Body of pancreas (tissue), 4 donors: ENCODE measurements around the gene ST6GALNAC6. TPM values are rescaled to one million over a fixed set of nuclear protein-coding genes. Genes with fewer than 3 reads are reported as not detected.
A peak's percentile ranks its signal among the peaks of the same experiment; 100 is the strongest.

Experiments used
- ATAC-seq: fragments of 150-250 bp; one replicate; pipeline ENCODE4 v1.9.1; 2016
- DNase-seq, 4 donors: peaks; one replicate each; pipeline ENCODE4 v3.0.0-alpha.2; 2019
- H3K27ac ChIP-seq, 4 donors: fragments of 200-600 bp; sonication (generic); 1 replicate in 3 of 4; 2 replicates in 1 of 4; pipeline versions ENCODE4 v1.5.1 to v1.6.1; 2016 to 2019; ENCODE audit warnings: mild to moderate bottlenecking in 1 of 4, mixed read lengths in 1 of 4, moderate library complexity in 1 of 4
- H3K27me3 ChIP-seq, 2 donors: fragments of 200-600 bp; sonication (generic); one replicate each; pipeline ENCODE4 v1.6.0; 2016; ENCODE audit warnings: mild to moderate bottlenecking in 1 of 2
- H3K36me3 ChIP-seq, 2 donors: fragments of 200-600 bp; sonication (generic); replicated peaks in 1 of 2; 2 replicates each; pipeline ENCODE4 v1.5.1; 2016; ENCODE audit warnings: low read depth in 2 of 2; ENCODE audit not compliant: insufficient read depth in 1 of 2
- H3K4me1 ChIP-seq: fragments of 200-600 bp; sonication (generic); one replicate; pipeline ENCODE4 v1.6.0; 2016
- H3K4me3 ChIP-seq, 2 donors: fragments of 200-600 bp; sonication (generic); 1 replicate in 1 of 2; 2 replicates in 1 of 2; pipeline ENCODE4 v1.5.1; 2016 to 2019
- H3K9me3 ChIP-seq, 3 donors: fragments of 200-600 bp; sonication (generic); 1 replicate in 2 of 3; 2 replicates in 1 of 3; pipeline ENCODE4 v1.5.1; 2016
- POLR2A ChIP-seq, 3 donors: fragments of 450-650 bp; IDR thresholded peaks; one replicate each; pipeline ENCODE4 v1.6.1; 2016; ENCODE audit warnings: antibody characterized with exemption in 3 of 3, mild to moderate bottlenecking in 2 of 3
- WGBS, 2 donors: methylation state at CpG; one replicate each; pipeline ENCODE4 v1.1.5; 2017; 5-methylcytosine and 5-hydroxymethylcytosine counted together
- intact Hi-C: fragments of 100-400 bp; cut with DNase I; formaldehyde crosslinking; loops from one replicate; pipeline ENCODE4 v1.15.1; 2023
- total RNA-seq, 2 donors: library from RNA; depleted of rRNA; stranded (reverse); fragments of >200 nt; gene quantifications; one replicate each; pipeline ENCODE4 v1.1.0, GENCODE V29; 2016
- TF ChIP-seq, protein P1 (sequence below), 7 experiments: fragments of 450-650 bp in 4 of 7; fragments of 200-600 bp in 3 of 7; sonication (generic) in 3 of 7; IDR thresholded peaks; one replicate each; pipeline ENCODE4 v1.5.1; 2016 to 2019; ENCODE audit warnings: antibody characterized with exemption in 7 of 7

Gene ST6GALNAC6
- total RNA-seq, 2 donors from 2014 or later = 46.1 to 66.7 TPM

DNA sequence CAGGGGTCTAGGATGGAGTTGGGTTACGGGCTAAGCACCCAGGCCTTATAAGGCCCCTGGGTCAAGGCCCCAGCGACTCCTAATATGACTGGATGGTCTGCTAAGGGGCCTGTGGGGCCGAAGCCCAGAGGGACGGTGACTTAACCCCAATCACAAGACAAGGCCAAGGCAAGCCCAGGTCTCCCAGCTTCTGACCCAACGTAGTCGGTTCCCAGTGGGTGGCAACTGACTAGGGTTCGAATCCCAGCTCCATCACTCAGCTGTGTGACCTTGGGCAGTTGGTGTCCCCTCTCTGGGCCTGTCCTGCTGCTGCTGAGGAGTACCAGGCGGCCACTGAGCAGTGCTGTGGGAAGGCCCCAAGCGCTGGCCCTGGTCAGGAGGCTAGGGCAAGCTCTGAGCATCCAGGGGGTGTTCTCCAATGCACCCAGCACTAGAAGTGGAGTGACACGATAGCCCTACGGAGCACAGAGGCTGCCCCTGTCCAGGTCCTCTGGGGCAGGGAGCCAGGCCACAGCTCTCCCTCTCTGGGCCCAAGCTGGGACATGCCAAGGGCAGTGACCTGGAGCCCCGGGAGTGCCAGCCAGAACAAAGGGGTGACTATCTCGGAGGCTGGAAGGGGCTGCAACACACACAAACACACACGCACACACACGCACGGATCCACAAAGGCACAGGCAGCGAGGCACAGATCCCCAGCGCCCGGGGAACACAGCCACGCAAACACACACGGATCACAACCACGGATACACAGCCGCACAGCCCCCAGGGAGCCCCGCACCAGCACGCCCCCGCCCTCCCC lies 22.4 kb downstream of the ST6GALNAC6 start:
- H3K4me1 ChIP-seq = peaks cover 45% of the 10 kb centered on the region
- peak overlapping the region; percentile 26 to 34 for H3K4me3 ChIP-seq
- intact Hi-C loops = loop anchor here (10.0 kb wide), 2 partner anchors 142 to 282 kb away; partner anchors contain the start of gene TOR2A
- peak; percentile 36 for ATAC-seq
- TF ChIP-seq, protein P1, sequence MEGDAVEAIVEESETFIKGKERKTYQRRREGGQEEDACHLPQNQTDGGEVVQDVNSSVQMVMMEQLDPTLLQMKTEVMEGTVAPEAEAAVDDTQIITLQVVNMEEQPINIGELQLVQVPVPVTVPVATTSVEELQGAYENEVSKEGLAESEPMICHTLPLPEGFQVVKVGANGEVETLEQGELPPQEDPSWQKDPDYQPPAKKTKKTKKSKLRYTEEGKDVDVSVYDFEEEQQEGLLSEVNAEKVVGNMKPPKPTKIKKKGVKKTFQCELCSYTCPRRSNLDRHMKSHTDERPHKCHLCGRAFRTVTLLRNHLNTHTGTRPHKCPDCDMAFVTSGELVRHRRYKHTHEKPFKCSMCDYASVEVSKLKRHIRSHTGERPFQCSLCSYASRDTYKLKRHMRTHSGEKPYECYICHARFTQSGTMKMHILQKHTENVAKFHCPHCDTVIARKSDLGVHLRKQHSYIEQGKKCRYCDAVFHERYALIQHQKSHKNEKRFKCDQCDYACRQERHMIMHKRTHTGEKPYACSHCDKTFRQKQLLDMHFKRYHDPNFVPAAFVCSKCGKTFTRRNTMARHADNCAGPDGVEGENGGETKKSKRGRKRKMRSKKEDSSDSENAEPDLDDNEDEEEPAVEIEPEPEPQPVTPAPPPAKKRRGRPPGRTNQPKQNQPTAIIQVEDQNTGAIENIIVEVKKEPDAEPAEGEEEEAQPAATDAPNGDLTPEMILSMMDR (IDR thresholded peaks at IDR 0.05) = no peak
- no peak for TF ChIP-seq POLR2A (IDR thresholded peaks at IDR 0.05)
- DNase-seq = peak in 2 of 4 donors; percentile 44 to 51
- H3K27me3 ChIP-seq = no peaks in the 10 kb centered on the region
- WGBS, 2 donors = 26 to 49% methylated on average over 5 to 26 of the region's 26 CpGs
- peak overlapping the region; percentile 51 to 74 (median 62) for H3K27ac ChIP-seq
- no peaks in the 10 kb centered on the region for H3K9me3 ChIP-seq
- H3K36me3 ChIP-seq = no peaks in the 10 kb centered on the region

- Histone ChIP-seq H3K4me1 (peaks cover 45% of the 10 kb centered on the region), H3K36me3 (no peaks in the 10 kb centered on the region), H3K27ac (peak overlapping the region in 1 of 4 donors; percentile 26), H3K9me3 (no peaks in the 10 kb centered on the region), H3K27me3 (no peaks in the 10 kb centered on the region), H3K4me3 (no peak overlapping the region)
- WGBS, 2 donors = 72 to 75% methylated on average over 8 to 14 of the region's 14 CpGs
- intact Hi-C loops = loop anchor here (10.0 kb wide), 2 partner anchors 141 to 281 kb away; partner anchors contain the start of gene TOR2A
- no peak for TF ChIP-seq POLR2A (IDR thresholded peaks at IDR 0.05)
- TF ChIP-seq, protein P1 (IDR thresholded peaks at IDR 0.05) = no peak
- no peak for ATAC-seq
- no peak for DNase-seq
Observed at GRCh38 chr9:127876026-127876763, 23.2 kb downstream of the ST6GALNAC6 start.

GRCh38 chr9:127875306-127875966 lies 24.0 kb downstream of the ST6GALNAC6 start:
- Histone ChIP-seq H3K27me3 (no peaks in the 10 kb centered on the region), H3K4me1 (peaks cover 45% of the 10 kb centered on the region), H3K27ac (no peak overlapping the region), H3K36me3 (no peaks in the 10 kb centered on the region), H3K9me3 (no peaks in the 10 kb centered on the region), H3K4me3 (no peak overlapping the region)
- TF ChIP-seq POLR2A (IDR thresholded peaks at IDR 0.05) = no peak
- TF ChIP-seq, protein P1 (IDR thresholded peaks at IDR 0.05) = no peak
- WGBS, 2 donors = 76 to 92% methylated on average over 10 of the region's 10 CpGs
- DNase-seq = no peak
- intact Hi-C loops = loop anchor here (10.0 kb wide), 2 partner anchors 141 to 281 kb away; partner anchors contain the start of gene TOR2A
- no peak for ATAC-seq

DNA sequence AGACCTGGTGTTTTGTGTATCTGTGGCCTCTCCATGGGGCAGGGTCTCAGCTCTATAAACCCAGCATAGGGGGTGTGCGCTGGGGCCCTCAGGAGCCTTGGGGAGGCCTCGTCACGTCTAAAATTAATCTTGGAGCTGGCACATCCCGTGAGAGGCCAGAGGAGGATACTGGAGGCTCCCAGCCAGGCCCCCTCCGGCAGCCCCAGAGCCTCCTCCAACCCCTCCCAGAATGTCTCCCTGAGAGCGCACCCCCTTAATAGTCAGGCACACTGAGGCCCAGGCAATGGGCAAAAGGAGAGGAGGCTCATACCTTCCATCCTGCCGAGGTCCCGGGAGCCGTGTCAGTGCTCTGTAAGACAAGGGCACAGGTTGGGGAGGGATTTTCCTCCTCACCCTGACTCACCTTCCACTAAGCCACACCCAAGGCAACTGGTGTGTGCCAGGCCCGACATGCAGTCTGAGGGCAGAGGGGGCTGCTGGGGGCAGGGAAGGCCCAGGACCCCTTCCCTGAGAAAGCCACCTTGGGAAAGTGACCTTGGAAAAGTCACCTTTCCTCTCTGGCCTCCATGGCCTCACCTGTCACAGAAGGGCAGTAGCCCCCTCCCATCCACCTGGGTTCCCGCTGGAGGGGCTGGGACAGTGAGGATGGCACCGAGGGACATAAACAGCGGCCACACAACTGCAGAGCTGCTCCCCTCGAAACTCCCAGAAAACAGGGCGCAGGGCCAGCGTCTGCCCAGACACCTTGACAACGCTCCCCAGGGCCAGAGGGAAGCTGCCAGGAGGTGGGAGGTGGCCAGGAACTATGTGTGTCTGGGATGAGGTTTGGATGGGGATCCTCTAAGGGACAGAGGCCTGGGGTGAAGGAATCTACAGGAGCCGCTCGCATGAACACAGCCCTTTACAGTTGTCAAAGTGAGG lies 24.8 kb downstream of the ST6GALNAC6 start:
- H3K27me3 ChIP-seq = no peaks in the 10 kb centered on the region
- WGBS, 2 donors = 68 to 76% methylated on average over 9 to 19 of the region's 19 CpGs
- intact Hi-C loops = loop anchor here (10.0 kb wide), 2 partner anchors 140 to 280 kb away; partner anchors contain the start of gene TOR2A
- no peaks in the 10 kb centered on the region for H3K9me3 ChIP-seq
- TF ChIP-seq, protein P1 (IDR thresholded peaks at IDR 0.05) = no peak
- no peak for TF ChIP-seq POLR2A (IDR thresholded peaks at IDR 0.05)
- H3K27ac ChIP-seq = peak overlapping the region in 1 of 4 donors; percentile 9
- peaks cover 45% of the 10 kb centered on the region for H3K4me1 ChIP-seq
- no peak overlapping the region for H3K4me3 ChIP-seq
- ATAC-seq = no peak
- DNase-seq = no peak
- no peaks in the 10 kb centered on the region for H3K36me3 ChIP-seq
